ENCODE data around the gene SGK1. TPM values are rescaled to one million over a fixed set of nuclear protein-coding genes. Genes with fewer than 3 reads are reported as not detected.

SGK1 gene
- total RNA-seq, 1 donor from 2014 or later, result 15.6 TPM

- intact Hi-C loops (cut with micrococcal nuclease), result no loop called here
Observed at GRCh38 chr6:134146268-134147033, 171.5 kb downstream of the SGK1 start.

GRCh38 chr6:134145786-134146185 is 172.1 kb downstream of the SGK1 start:
- intact Hi-C loops (cut with micrococcal nuclease), result no loop called here

- intact Hi-C loops (cut with micrococcal nuclease), result no loop called here
Observed at GRCh38 chr6:134138226-134138975, 179.5 kb downstream of the SGK1 start.

- intact Hi-C loops (cut with micrococcal nuclease), result no loop called here
Observed at GRCh38 chr6:134134654-134135053, 183.3 kb downstream of the SGK1 start.

GRCh38 chr6:134132494-134133141 is 185.3 kb downstream of the SGK1 start:
- intact Hi-C loops (cut with micrococcal nuclease), result no loop called here

- intact Hi-C loops (cut with micrococcal nuclease), result no loop called here
Observed at GRCh38 chr6:134131530-134132139, 186.3 kb downstream of the SGK1 start.

GRCh38 chr6:134128146-134128545 is 189.8 kb downstream of the SGK1 start:
- intact Hi-C loops (cut with micrococcal nuclease), result no loop called here

- intact Hi-C loops (cut with micrococcal nuclease), result loop anchor here (2.0 to 5.0 kb wide), 2 partner anchors 699 to 759 kb away; no protein-coding TSS in a partner anchor
Observed at GRCh38 chr6:134123666-134124208, 194.2 kb downstream of the SGK1 start.

GRCh38 chr6:134122775-134123174 is 195.1 kb downstream of the SGK1 start:
- intact Hi-C loops (cut with micrococcal nuclease), result loop anchor here (2.0 to 5.0 kb wide), 2 partner anchors 700 to 760 kb away; no protein-coding TSS in a partner anchor

GRCh38 chr6:134119486-134119885 is 198.4 kb downstream of the SGK1 start:
- intact Hi-C loops (cut with micrococcal nuclease), result no loop called here

All from T-helper 2 cell treated with Interferon-gamma antibody and Interleukin-4, amounts not matched to agents 100 ng/mL and 5 ng/mL, for 36 hours (primary cell).